Astrocyte of the cerebellum (primary cell): ENCODE data around the gene RNASEH2A.
"Not testable (repeated sequence)": the region's sequence is repeated elsewhere in the genome, so short reads cannot be mapped to it uniquely, and the experiment has no call there.

Experiments
- DNase-seq: peaks from one replicate; pipeline ENCODE4 v3.0.0-alpha.2; 2011; ENCODE audit warnings: low read depth
- H3K4me3 ChIP-seq: 2 replicates; pipeline ENCODE4 v1.5.1; 2011; ENCODE audit warnings: mild to moderate bottlenecking, low read depth, low read length, moderate library complexity
- CTCF ChIP-seq: IDR thresholded peaks from 2 replicates; pipeline ENCODE4 v1.5.1; 2012; ENCODE audit warnings: low read length, low read depth, moderate library complexity, mild to moderate bottlenecking; ENCODE audit errors: missing control alignments
- in situ Hi-C: cut with HindIII; loops from 2 replicates; pipeline ENCODE4 v1.10.0; 2017; ENCODE audit warnings: low sequenced_read_pairs

RNASEH2A gene

DNA sequence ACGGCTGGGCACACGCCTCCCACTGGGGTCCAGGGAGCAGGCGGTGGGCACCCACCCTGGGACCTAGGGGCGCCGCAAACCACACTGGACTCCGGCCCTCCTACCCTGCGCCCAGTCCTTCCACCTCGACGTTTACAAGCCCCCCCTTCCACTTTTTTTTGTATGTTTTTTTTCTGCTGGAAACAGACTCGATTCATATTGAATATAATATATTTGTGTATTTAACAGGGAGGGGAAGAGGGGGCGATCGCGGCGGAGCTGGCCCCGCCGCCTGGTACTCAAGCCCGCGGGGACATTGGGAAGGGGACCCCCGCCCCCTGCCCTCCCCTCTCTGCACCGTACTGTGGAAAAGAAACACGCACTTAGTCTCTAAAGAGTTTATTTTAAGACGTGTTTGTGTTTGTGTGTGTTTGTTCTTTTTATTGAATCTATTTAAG, 13.5 kb upstream of the RNASEH2A start:
- in situ Hi-C loops, result no loop called here
- DNase-seq, result no peak
- TF ChIP-seq CTCF, result no peak
- H3K4me3 ChIP-seq, result peak overlapping the region; percentile 96

- TF ChIP-seq CTCF, result no peak
- peak overlapping the region; percentile 96 for H3K4me3 ChIP-seq
- peak; percentile 87 for DNase-seq
- in situ Hi-C loops, result no loop called here
These were observed 12.8 kb upstream of the RNASEH2A start for GRCh38 chr19:12793290-12794195.

DNA sequence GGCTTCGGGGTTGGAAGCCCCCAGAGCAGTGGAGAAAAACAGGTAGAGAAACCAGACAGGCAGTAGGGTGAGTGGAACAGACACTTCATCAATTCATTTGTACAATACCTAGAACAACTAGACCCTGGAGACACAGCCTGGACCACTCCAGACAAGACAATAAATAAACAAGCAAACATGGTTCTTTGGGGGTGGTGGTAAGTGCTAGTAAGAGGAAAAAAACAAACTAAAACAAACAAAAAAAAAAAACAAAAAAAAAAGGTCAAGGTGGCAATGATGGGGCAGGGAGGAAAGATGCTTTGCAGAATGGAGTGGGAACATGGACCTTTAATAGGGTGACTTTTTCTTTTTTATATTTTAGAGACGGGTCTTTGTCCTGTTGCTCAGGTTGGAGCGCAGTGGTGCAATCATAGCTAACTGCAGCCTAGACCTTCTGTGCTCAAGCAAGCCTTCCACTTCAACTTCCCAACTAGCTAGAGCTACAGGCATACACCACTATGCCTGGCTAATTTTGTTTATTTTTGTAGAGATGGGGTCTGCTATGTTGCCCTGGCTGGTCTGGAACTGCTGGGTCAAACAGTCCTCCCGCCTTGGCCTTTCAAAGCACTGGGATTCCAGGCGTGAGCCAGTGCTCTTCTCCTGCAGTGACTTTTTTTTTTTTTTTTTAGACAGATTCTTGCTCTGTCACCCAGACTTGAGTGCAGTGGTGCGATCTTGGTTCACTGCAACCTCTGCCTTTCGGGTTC, 12.0 kb upstream of the RNASEH2A start:
- TF ChIP-seq CTCF, result no peak
- no peak for DNase-seq
- H3K4me3 ChIP-seq, result peak overlapping the region; percentile 96
- in situ Hi-C loops, result no loop called here

DNA sequence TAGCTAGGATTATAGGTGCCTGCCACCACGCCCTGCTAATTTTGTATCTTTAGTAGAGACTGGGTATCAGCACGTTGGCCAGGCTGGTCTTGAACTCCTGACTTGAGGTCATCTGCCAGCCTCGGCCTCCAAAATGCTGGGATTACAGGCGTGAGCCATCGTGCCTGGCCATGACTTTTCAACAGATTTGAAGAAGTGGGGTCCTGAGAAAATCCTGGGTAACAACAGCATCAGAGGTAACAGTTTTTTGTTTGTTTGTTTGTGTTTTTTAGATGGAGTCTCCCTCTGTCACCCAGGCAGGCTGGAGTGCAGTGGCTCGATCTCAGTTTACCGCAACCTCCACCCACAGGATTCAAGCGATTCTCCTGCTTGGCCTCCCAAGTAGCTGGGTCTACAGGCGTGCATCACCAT, 11.4 kb upstream of the RNASEH2A start:
- H3K4me3 ChIP-seq, result no peak overlapping the region
- TF ChIP-seq CTCF, result no peak
- DNase-seq, result no peak
- in situ Hi-C loops, result no loop called here

GRCh38 chr19:12796146-12797071, 10.0 kb upstream of the RNASEH2A start:
- no peak overlapping the region for H3K4me3 ChIP-seq
- TF ChIP-seq CTCF, result peak; percentile 90
- in situ Hi-C loops, result no loop called here
- DNase-seq, result peak; percentile 60

DNA sequence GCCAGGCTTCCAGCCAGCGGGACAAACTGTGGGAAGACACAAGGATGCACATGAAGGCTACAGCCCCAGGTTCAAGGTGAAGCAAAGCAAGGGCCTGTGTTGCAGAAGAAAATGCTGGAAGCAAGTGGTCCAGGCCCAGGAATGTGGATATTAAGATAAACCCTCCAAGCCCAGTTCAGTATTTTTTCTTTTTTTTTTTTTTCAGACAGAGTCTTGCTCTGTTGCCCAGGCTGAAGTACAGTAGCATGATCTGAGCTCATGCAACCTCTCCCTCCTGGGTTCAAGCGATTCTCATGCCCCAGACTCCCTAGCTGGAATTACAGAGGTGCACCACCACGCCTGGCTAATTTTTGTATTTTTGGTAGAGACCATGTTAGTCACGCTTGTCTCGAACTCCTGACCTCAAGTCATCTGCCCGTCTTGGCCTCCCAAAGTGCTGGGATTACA, 9.2 kb upstream of the RNASEH2A start:
- in situ Hi-C loops, result no loop called here
- no peak for DNase-seq
- TF ChIP-seq CTCF, result no peak
- H3K4me3 ChIP-seq, result no peak overlapping the region

GRCh38 chr19:12797607-12798006, 8.8 kb upstream of the RNASEH2A start:
- H3K4me3 ChIP-seq, in situ Hi-C loops, DNase-seq: not testable (repeated sequence)
